ENCODE results near the gene GABPB1.
A peak's percentile ranks its signal among the peaks of the same experiment; 100 is the strongest.
"Not testable (repeated sequence)": the region's sequence is repeated elsewhere in the genome, so short reads cannot be mapped to it uniquely, and the experiment has no call there.

Gene GABPB1

DNA sequence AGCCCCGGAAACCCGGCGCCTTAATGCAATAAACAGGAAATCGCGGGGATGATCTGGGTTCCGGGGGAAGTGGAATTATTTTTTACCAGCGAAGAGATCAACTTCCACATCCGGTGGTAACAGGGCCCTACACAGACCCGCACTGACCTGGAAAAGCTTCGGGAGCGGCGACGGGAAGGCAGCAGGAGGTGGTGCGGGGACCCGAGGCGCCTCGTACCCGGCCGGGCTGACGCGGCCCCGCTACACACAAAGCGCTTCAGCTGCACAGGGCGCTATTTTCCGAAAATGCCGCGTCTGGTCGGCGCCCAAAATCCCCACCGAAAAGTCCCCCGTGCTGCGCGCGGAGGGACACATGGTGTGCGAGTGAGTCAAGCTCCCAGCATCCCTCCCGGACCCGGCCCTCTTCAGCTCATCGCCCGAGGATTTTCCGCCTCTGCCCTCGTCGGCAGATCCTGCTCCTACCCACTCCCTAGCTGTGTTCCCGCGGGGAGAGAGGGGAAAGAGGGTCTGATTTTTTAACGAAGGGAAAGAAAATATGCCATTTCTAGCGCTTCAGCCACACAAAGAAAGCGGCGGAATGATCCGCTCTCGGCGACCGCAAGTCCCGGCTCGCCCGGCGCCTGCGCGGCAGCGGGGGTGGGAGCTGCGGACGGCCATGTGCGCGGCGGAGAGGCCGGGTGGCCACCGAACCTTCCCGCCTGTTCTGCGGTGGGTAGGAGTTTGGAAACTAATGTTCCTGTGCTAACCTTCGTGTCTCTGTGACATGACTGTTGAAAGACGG lies at the start of gene GABPB1:
GABPB1 (minus strand) TSS at position 361 of the 781 bp plus-strand sequence. CDS start 45,400 bp downstream, outside the sequence.
- TF ChIP-seq, protein P1, sequence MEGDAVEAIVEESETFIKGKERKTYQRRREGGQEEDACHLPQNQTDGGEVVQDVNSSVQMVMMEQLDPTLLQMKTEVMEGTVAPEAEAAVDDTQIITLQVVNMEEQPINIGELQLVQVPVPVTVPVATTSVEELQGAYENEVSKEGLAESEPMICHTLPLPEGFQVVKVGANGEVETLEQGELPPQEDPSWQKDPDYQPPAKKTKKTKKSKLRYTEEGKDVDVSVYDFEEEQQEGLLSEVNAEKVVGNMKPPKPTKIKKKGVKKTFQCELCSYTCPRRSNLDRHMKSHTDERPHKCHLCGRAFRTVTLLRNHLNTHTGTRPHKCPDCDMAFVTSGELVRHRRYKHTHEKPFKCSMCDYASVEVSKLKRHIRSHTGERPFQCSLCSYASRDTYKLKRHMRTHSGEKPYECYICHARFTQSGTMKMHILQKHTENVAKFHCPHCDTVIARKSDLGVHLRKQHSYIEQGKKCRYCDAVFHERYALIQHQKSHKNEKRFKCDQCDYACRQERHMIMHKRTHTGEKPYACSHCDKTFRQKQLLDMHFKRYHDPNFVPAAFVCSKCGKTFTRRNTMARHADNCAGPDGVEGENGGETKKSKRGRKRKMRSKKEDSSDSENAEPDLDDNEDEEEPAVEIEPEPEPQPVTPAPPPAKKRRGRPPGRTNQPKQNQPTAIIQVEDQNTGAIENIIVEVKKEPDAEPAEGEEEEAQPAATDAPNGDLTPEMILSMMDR (conservative IDR thresholded peaks at IDR 0.05; ENCODE audit: low read depth, low read length): no peak
- peak within 1 kb of the TSS; percentile 85 for H3K4me3 ChIP-seq (ENCODE audit: low read length)
- peak; percentile 85 for DNase-seq (ENCODE audit: low read depth)

DNA sequence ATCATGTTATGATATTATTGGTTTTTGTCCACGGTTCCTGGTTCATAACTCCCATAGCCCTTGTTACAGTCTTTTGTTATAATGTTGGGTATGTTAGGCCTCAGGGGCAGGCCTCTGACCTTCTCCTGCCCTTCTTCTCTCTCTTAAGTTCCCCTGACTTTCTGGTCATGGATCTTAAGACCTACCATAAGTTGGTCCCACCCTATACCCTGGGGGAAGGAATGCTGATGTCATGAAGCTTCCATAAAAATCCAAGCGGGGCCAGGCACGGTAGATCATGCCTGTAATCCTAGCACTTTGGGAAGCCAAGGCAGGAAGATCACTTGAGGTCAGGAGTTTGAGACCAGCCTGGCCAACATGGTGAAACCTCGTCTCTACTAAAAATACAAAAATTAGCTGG lies 36.6 kb upstream of the GABPB1 start:
- H3K4me3 ChIP-seq (ENCODE audit: low read length); DNase-seq (ENCODE audit: low read depth): not testable (repeated sequence)

DNA sequence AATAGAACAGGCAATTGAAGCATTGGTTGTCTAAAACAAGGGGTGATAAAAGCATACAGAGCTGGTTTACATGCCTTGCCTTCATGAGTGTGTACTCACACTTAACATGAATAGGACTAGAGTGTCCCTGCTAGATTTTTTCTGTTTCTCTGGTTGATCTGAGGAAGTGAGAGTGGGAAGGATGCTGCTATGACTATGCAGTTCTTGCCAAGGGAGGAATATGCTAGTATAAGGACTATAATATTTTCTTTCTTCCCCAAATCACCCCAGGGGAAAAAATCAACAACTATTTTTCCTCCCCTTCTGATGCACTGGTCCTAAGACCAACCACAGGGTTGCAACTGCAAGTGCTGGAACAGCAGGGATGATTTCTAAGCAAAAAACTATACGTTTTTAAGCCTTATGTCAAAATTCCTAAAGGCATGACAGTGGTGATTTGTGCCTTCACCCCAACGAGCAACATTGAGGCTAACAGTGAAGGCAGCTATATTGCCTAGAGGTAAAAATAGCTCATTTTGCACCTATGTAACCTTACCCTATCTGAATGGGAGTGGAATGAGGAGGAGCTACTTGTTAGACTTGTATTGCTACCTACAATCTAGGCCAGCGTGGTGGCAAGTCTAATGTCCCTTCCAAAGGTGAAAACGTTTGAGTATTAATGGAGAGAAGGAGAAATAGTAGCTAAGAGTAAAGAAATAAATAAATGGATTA lies 35.7 kb upstream of the GABPB1 start:
- H3K4me3 ChIP-seq (ENCODE audit: low read length): no peak overlapping the region
- TF ChIP-seq, protein P1 (conservative IDR thresholded peaks at IDR 0.05; ENCODE audit: low read depth, low read length): no peak
- DNase-seq (ENCODE audit: low read depth): no peak

DNA sequence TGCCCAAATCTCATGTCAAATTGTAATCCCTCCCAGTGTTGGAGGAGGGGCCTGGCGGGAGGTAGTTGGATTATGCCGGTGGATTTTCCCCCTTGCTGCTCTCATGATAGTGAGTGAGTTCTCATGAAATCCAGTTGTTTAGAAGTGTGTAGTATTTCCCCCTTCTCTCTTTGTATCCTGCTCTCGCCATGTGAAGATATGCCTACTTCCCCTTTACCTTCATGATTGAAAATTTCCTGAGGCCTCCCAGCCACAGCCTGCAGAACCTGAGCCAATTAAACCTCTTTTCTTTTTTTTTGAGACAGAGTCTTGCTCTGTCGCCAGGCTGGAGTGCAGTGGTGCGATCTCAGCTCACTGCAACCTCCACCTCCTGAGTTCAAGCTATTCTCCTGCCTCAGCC lies 27.4 kb upstream of the GABPB1 start:
- not testable (repeated sequence) for DNase-seq (ENCODE audit: low read depth); H3K4me3 ChIP-seq (ENCODE audit: low read length)

DNA sequence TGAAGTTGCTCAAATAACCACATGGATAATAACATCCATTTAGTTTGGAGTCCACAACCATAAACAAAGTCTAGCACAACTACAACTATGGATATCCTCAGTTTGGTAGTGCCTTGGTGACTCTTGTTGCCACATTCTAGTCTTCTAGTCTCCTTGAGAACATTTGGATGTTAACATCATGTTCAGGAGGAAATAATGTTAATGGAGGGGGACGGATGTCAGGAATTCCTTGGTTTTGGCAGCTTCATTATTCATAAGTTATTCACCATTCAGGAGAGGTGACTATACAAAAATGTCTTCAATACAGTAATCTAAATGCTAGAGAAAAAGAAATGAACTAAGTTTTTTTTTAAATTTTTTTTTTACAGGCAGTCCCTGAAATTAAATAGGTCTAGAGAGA lies 26.4 kb upstream of the GABPB1 start:
- TF ChIP-seq, protein P1 (conservative IDR thresholded peaks at IDR 0.05; ENCODE audit: low read depth, low read length): no peak
- H3K4me3 ChIP-seq (ENCODE audit: low read length): no peak overlapping the region
- DNase-seq (ENCODE audit: low read depth): no peak

DNA sequence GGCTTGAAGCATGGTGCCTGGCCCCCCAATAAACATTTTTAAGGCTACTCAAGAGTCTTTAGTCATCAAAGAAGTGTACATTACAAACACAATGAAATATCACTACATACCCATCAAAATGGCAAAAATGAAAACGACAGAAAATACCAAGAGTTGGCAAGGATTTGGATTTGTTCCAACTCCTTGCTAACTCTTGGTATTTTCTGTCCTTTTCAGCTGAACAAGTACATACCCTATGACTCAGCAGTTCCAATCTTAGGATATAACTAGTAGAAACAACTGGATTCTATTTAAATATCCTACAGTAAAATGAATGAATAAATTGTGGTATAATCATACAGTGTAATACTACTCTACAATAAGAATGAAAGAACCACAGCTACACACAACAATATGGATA lies 25.1 kb upstream of the GABPB1 start:
- no peak for DNase-seq (ENCODE audit: low read depth)
- H3K4me3 ChIP-seq (ENCODE audit: low read length): no peak overlapping the region
- TF ChIP-seq, protein P1 (conservative IDR thresholded peaks at IDR 0.05; ENCODE audit: low read depth, low read length): no peak

DNA sequence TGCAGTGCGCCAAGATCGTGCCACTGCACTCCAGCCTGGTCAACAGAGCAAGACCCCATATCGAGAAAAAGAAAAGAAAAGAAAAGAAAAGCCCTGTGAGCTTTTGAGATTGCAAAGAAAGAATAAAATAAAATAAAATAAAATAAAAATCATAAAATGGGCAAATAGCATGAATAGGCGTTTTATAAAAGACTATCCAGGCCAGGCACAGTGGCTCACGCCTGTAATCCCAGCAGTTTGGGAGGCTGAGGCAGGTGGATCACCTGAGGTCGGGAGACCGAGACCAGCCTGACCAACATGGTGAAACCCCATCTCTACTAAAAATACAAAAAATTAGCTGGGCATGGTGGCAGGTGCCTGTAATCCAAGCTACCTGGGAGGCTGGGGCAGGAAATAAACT lies 24.4 kb upstream of the GABPB1 start:
- not testable (repeated sequence) for DNase-seq (ENCODE audit: low read depth); H3K4me3 ChIP-seq (ENCODE audit: low read length)

DNA sequence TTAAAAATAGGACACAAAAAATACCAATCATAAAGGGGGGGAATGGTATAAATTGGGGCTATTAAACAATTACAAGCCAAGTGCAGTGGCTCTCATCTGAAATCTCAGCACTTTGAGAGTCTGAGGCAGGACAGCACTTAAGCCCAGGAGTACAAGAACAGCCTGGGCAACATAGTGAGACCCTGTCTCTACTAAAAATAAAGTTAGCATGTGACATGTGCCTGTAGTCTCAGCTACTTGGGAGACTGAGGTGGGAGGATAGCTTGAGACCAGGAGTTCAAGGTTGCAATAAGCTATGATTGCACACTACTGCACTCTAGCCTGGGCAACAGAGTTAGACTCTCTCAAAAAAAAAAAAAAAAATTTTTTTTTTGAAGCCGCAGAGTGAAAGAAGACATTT lies 23.8 kb upstream of the GABPB1 start:
- no peak overlapping the region for H3K4me3 ChIP-seq (ENCODE audit: low read length)
- DNase-seq (ENCODE audit: low read depth): no peak
- TF ChIP-seq, protein P1 (conservative IDR thresholded peaks at IDR 0.05; ENCODE audit: low read depth, low read length): no peak

Data from retinal pigment epithelial cell (primary cell).